GM12892 (cell line): ENCODE measurements around the gene INPP4B.

Experiments
- DNase-seq: peaks from one replicate; pipeline ENCODE4 v3.0.0; 2011; ENCODE audit not compliant: insufficient read length
- FAIRE-seq: peaks from 2 replicates; lab custom pipeline; 2011; peaks lifted over from hg19 to GRCh38; lab: Jason Lieb, UNC
- POLR2A ChIP-seq: IDR thresholded peaks from 2 replicates; pipeline ENCODE4 v1.6.1; 2011; ENCODE audit warnings: low read depth, low read length, control low read depth
- POLR2AphosphoS5 ChIP-seq: IDR thresholded peaks from 2 replicates; pipeline ENCODE4 v1.6.1; 2011; ENCODE audit warnings: low read depth, low read length, control low read depth
- TAF1 ChIP-seq: IDR thresholded peaks from 2 replicates; pipeline ENCODE4 v1.6.1; 2011; ENCODE audit warnings: low read depth, mild to moderate bottlenecking, control low read depth, low read length, borderline replicate concordance

Gene INPP4B

GRCh38 chr4:142336251-142336934 lies 509.7 kb downstream of the INPP4B start:
- TF ChIP-seq POLR2A (no peak), POLR2AphosphoS5 (no peak), TAF1 (no peak)
- no peak for FAIRE-seq
- DNase-seq = no peak

DNA sequence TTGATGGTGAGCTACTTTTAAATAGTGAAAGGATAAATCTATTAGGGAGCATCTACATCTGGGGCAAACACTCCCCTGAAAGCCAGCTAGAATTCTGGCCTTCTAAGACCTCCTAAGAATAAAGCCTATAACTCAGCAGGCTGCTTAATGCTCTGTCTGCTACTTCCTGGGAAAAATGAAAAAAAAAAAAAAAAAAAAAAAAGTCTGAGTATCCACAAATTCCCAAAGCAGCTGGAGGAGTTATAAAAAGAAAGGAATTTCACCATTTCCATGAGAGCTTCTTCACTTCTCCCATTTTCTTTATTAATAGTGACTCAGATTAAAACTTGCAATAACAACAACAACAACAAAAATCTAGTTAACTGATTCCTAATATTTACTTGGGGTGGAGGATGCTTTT lies 511.2 kb downstream of the INPP4B start:
- no peak for FAIRE-seq
- DNase-seq = no peak
- TF ChIP-seq POLR2A (no peak), POLR2AphosphoS5 (no peak), TAF1 (no peak)

DNA sequence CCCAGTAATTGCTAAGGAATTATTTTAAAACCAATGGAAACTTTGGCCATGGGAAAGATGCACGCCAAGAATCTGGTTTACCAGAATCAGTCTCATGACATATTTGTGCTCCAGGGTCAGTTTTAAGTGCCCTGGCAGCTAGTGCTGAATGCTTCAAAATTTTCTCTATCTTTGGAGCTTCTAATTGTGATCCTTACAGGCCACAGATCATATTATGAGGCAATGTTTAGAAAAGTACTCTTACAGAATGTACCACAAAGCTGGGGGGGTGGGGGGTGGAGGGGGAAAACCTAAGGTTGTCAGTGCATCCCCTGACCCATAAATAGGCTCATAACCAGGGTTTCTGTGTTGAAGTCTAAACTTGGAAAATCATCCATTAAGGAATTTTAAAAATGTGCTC lies 514.5 kb downstream of the INPP4B start:
- FAIRE-seq = no peak

DNA sequence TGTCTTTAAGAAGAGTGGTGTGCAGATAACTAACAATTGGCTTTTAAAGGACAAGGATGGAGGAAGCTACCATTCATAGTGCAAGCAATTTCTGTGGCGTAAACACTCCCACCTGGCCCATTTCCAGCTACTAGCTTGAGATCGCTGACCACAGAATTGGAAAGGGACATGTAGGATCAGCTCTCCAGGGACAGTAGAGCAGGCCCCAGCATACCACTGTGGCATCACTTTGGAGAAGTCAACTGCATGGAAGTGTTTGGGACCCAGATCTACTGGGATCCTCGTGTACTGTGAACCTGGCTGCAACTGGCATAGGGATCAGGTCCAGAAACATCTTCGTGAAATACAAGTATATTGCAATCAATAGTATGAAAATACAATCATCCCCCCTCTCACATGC lies 515.0 kb downstream of the INPP4B start:
- FAIRE-seq (no peak), DNase-seq (no peak)
- TF ChIP-seq POLR2AphosphoS5 = no peak
- TF ChIP-seq POLR2A = no peak
- TF ChIP-seq TAF1 = no peak

More for the DNA sequence above, 514.5 kb downstream of the INPP4B start:
- TF ChIP-seq POLR2A = no peak
- TF ChIP-seq TAF1 = no peak
- no peak for TF ChIP-seq POLR2AphosphoS5
- DNase-seq = no peak

DNA sequence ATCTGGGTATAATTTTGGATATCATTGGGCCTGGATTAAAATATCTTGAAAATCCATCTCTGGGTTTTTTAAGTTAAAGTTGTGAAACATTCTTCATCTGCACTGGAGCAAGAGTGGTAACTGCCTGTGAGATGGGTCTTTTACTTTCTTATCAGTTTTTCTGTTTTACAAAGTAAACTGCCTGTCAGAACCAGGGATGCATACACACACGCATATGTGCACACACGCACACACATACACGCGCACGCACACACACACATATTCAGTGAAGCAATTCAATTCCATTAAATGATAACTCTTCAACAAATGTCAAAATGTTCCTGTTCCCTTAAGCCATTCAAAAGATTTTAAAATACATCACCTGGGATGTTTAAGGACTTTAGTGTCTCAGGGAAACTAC lies 515.8 kb downstream of the INPP4B start:
- no peak for FAIRE-seq
- TF ChIP-seq TAF1 (no peak), POLR2AphosphoS5 (no peak), POLR2A (no peak)
- no peak for DNase-seq

DNA sequence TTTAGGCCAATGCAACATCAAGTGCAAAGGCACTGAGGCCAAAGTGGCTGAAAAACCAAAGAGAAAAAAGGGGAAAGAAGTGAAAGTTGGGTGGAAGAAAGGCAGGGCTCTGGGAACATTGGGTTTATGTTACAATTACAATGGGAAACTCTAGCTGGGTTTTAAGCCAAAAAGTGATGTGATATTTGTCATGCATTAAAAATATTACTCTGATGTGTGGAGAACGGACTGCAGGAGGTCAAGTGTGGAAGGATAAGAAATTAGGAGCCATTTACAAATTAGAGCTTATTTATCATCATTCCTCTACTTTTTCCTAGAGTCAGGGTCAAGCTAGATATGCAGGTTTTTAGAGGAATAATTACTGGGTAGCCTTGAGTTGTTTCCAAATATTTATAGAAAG lies 516.8 kb downstream of the INPP4B start:
- no peak for DNase-seq
- TF ChIP-seq TAF1 (no peak), POLR2AphosphoS5 (no peak), POLR2A (no peak)
- FAIRE-seq = no peak

DNA sequence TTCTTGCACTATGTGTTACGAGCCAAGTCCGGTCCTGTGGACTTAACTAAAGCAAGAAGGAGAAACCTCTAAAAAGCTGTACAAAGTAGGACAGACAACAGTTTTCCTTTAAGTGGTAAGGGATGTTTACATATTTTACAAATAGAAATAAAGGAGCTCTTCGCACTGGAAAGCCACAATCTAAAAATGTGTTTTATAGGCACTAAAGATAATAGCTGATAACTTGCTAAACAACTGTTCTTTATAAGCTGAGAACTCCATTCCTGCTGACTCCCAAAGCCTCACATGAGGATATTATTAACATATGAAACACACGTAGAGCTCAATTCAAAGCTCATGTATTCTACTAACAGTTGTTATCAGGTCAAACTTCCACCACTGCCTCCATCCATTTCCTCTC lies 519.9 kb downstream of the INPP4B start:
- no peak for TF ChIP-seq POLR2A
- no peak for TF ChIP-seq TAF1
- TF ChIP-seq POLR2AphosphoS5 = no peak
- no peak for DNase-seq
- FAIRE-seq = no peak

- no peak for TF ChIP-seq POLR2A
- no peak for TF ChIP-seq POLR2AphosphoS5
- no peak for TF ChIP-seq TAF1
- no peak for DNase-seq
- no peak for FAIRE-seq
Measured at GRCh38 chr4:142324572-142324971, 521.5 kb downstream of the INPP4B start.

GRCh38 chr4:142322996-142323395 lies 523.1 kb downstream of the INPP4B start:
- no peak for TF ChIP-seq POLR2AphosphoS5
- no peak for TF ChIP-seq TAF1
- TF ChIP-seq POLR2A = no peak
- DNase-seq = no peak
- FAIRE-seq = no peak

- no peak for FAIRE-seq
- DNase-seq = no peak
- TF ChIP-seq POLR2AphosphoS5 (no peak), TAF1 (no peak), POLR2A (no peak)
Measured at GRCh38 chr4:142318280-142318679, 527.8 kb downstream of the INPP4B start.

DNA sequence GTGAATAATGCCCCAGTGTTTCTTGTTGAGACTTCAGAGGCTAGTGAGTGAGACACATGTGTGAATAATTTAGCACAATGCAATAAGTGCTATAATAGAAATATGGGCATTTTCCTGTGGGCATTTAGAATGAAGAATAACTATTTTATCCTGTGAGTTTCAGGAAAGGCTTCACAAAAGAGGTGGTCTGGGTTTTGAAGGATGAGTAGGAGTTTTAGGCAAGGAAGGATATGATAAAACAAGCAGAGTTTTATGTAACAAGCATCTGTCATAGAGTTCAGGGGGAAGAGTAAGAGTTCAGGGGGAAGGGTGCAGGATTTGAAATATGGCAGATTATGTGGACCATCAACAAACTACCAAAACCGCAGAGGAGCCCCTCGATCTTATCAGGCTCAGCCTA lies 529.2 kb downstream of the INPP4B start:
- FAIRE-seq (no peak), DNase-seq (no peak)
- no peak for TF ChIP-seq TAF1
- no peak for TF ChIP-seq POLR2A
- TF ChIP-seq POLR2AphosphoS5 = no peak

- no peak for TF ChIP-seq POLR2A
- no peak for TF ChIP-seq POLR2AphosphoS5
- TF ChIP-seq TAF1 = no peak
- FAIRE-seq (no peak), DNase-seq (no peak)
Measured at GRCh38 chr4:142316025-142316424, 530.1 kb downstream of the INPP4B start.
